GM12891 (cell line): ENCODE results near the gene HPRT1.

ENCODE experiments used
- DNase-seq: peaks from one replicate; pipeline ENCODE4 v3.0.0; 2011; ENCODE audit warnings: low spot score; ENCODE audit not compliant: insufficient read length
- FAIRE-seq: peaks from 2 replicates; lab custom pipeline; 2011; peaks lifted over from hg19 to GRCh38; lab: Jason Lieb, UNC
- PAX5 ChIP-seq: IDR thresholded peaks from 2 replicates; pipeline ENCODE4 v1.6.1; 2011; ENCODE audit warnings: low read length, moderate library complexity, mild to moderate bottlenecking; ENCODE audit not compliant: insufficient read depth, severe bottlenecking
- POLR2A ChIP-seq: IDR thresholded peaks from 2 replicates; pipeline ENCODE4 v1.6.1; 2011; ENCODE audit warnings: low read depth, low read length, control low read depth
- POLR2AphosphoS5 ChIP-seq: IDR thresholded peaks from 2 replicates; pipeline ENCODE4 v1.6.1; 2011; ENCODE audit warnings: low read depth, low read length, control low read depth
- POU2F2 ChIP-seq: IDR thresholded peaks from 2 replicates; pipeline ENCODE4 v1.6.1; 2011; ENCODE audit warnings: low read depth, mild to moderate bottlenecking, control low read depth, low read length, moderate library complexity
- SPI1 ChIP-seq: IDR thresholded peaks from 2 replicates; pipeline ENCODE4 v1.6.1; 2011; ENCODE audit warnings: low read depth, low read length, control low read depth
- TAF1 ChIP-seq: IDR thresholded peaks from 2 replicates; pipeline ENCODE4 v1.6.1; 2011; ENCODE audit warnings: low read depth, low read length, control low read depth

The HPRT1 gene

GRCh38 chrX:134533952-134534351 is 74.0 kb downstream of the HPRT1 start:
- DNase-seq: no peak
- FAIRE-seq: no peak
- TF ChIP-seq POLR2A (no peak), TAF1 (no peak), POU2F2 (no peak), POLR2AphosphoS5 (no peak), SPI1 (no peak), PAX5 (no peak)

GRCh38 chrX:134537179-134537955 is 77.4 kb downstream of the HPRT1 start:
- no peak for DNase-seq
- no peak for FAIRE-seq
- TF ChIP-seq PAX5 (no peak), POU2F2 (no peak), TAF1 (no peak), POLR2AphosphoS5 (no peak), SPI1 (no peak), POLR2A (no peak)

GRCh38 chrX:134538316-134538715 is 78.4 kb downstream of the HPRT1 start:
- no peak for DNase-seq
- TF ChIP-seq TAF1 (no peak), SPI1 (no peak), POLR2AphosphoS5 (no peak), PAX5 (no peak), POU2F2 (no peak), POLR2A (no peak)
- no peak for FAIRE-seq

- no peak for TF ChIP-seq SPI1
- no peak for TF ChIP-seq TAF1
- TF ChIP-seq POU2F2: no peak
- TF ChIP-seq PAX5: no peak
- TF ChIP-seq POLR2A: no peak
- no peak for TF ChIP-seq POLR2AphosphoS5
- DNase-seq: no peak
- peak; percentile 16 for FAIRE-seq
Observed at GRCh38 chrX:134541906-134542305, 81.9 kb downstream of the HPRT1 start.

GRCh38 chrX:134542485-134542884 is 82.5 kb downstream of the HPRT1 start:
- TF ChIP-seq TAF1: no peak
- TF ChIP-seq SPI1: peak; percentile 23; the same call in 1 of the 2 replicates
- TF ChIP-seq POU2F2: no peak
- DNase-seq (no peak), FAIRE-seq (no peak)

- TF ChIP-seq PAX5: no peak
- no peak for TF ChIP-seq POLR2AphosphoS5
- DNase-seq (no peak), FAIRE-seq (peak; percentile 57)
Observed at GRCh38 chrX:134543288-134543687, 83.3 kb downstream of the HPRT1 start.

- TF ChIP-seq POLR2A: no peak
- no peak for FAIRE-seq
- DNase-seq: no peak
Observed at GRCh38 chrX:134544135-134544512, 84.2 kb downstream of the HPRT1 start.

- DNase-seq (no peak), FAIRE-seq (no peak)
- TF ChIP-seq SPI1 (no peak), POLR2A (no peak), POLR2AphosphoS5 (no peak), TAF1 (no peak)
Observed at GRCh38 chrX:134544513-134545151, 84.7 kb downstream of the HPRT1 start.

GRCh38 chrX:134545510-134545909 is 85.5 kb downstream of the HPRT1 start:
- TF ChIP-seq POLR2A: no peak
- TF ChIP-seq POLR2AphosphoS5: no peak
- TF ChIP-seq PAX5: no peak
- TF ChIP-seq SPI1: no peak
- TF ChIP-seq TAF1: no peak
- FAIRE-seq: no peak
- DNase-seq: no peak

GRCh38 chrX:134546187-134546586 is 86.2 kb downstream of the HPRT1 start:
- TF ChIP-seq PAX5 (no peak), POLR2A (no peak), POLR2AphosphoS5 (no peak), TAF1 (no peak), POU2F2 (no peak), SPI1 (no peak)
- FAIRE-seq (no peak), DNase-seq (no peak)
